ENCODE results near the gene OR5M11. TPM values are rescaled to one million over a fixed set of nuclear protein-coding genes. Genes with fewer than 3 reads are reported as not detected.

Gene OR5M11
- total RNA-seq, 5 donors from 2014 or later (not counting 1 experiment from before 2014, with no cell fraction given), result not detected

Other genes starting within 250 kb of the OR5M11 start
- gene OR8K3, start 228.1 kb downstream of the OR5M11 start, total RNA-seq, result not detected
- gene OR8K1, start 197.2 kb downstream of the OR5M11 start, total RNA-seq, result not detected
- not detected for gene OR8J1, start 189.0 kb downstream of the OR5M11 start, total RNA-seq
- not detected for gene OR8U1, start 167.6 kb downstream of the OR5M11 start, total RNA-seq
- not detected for gene OR5AL1, start 130.6 kb downstream of the OR5M11 start, total RNA-seq
- gene OR5M3, start 69.9 kb downstream of the OR5M11 start, total RNA-seq, result not detected
- not detected for gene OR5M8, start 51.9 kb downstream of the OR5M11 start, total RNA-seq
- not detected for gene OR5M10, start 34.5 kb upstream of the OR5M11 start, total RNA-seq
- not detected for gene OR5M1, start 71.6 kb upstream of the OR5M11 start, total RNA-seq
- not detected for gene OR5AP2, start 99.2 kb upstream of the OR5M11 start, total RNA-seq
- gene OR5AR1, start 120.4 kb upstream of the OR5M11 start, total RNA-seq, result not detected
- not detected for gene OR9G1, start 155.8 kb upstream of the OR5M11 start, total RNA-seq
- not detected for gene OR9G4, start 205.4 kb upstream of the OR5M11 start, total RNA-seq